Measurements from ENCODE around the gene EDA.
A peak's percentile ranks its signal among the peaks of the same experiment; 100 is the strongest.

The EDA gene

DNA sequence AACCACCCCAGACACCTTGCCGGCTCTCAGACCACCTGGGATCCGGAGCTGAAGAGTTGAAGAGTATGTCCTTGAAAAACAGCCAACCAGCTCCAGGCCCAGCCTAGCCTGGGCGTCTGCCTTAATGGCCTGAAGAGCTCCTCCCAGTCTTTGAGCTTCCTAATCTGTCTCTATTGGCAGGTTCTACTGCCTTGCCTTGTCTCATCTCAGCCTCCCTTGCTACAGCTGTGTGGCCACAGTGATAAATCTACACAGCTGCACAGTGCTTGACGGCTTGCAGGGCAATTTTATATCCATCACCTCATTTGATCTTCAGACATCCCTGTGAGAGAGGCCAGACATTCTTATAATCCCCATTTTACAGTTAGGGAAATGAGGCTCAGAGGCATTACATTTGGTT, 413.9 kb downstream of the EDA start:
- DNase-seq (ENCODE audit: low spot score) = no peak
- in situ Hi-C loops (cut with MboI; ENCODE audit: low sequenced_read_pairs, unreplicated experiment) = no loop called here
- TF ChIP-seq, protein P1, sequence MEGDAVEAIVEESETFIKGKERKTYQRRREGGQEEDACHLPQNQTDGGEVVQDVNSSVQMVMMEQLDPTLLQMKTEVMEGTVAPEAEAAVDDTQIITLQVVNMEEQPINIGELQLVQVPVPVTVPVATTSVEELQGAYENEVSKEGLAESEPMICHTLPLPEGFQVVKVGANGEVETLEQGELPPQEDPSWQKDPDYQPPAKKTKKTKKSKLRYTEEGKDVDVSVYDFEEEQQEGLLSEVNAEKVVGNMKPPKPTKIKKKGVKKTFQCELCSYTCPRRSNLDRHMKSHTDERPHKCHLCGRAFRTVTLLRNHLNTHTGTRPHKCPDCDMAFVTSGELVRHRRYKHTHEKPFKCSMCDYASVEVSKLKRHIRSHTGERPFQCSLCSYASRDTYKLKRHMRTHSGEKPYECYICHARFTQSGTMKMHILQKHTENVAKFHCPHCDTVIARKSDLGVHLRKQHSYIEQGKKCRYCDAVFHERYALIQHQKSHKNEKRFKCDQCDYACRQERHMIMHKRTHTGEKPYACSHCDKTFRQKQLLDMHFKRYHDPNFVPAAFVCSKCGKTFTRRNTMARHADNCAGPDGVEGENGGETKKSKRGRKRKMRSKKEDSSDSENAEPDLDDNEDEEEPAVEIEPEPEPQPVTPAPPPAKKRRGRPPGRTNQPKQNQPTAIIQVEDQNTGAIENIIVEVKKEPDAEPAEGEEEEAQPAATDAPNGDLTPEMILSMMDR (IDR thresholded peaks at IDR 0.05; ENCODE audit: borderline replicate concordance, control extremely low read depth, extremely low read depth, insufficient read depth, missing control alignments) = no peak

DNA sequence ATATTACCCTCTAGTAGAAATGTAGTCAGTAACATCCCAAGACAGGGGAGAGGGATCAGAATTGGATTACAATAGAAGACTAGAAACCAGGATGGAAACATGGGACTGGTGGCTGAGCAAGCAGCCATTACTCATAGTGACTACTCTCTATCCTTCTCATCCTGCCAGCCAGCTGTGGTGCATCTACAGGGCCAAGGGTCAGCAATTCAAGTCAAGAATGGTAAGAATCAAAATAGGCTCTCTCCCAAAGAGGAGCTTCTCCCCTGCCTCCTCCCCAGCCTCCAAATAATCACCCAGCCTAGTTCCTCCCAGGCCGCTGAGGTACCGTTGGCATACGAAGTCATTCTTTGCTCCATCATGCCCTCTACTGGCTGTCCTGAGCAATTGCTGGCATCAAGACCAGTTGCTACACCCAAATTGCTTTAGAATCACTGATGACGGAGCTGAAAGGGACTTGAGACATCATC, 414.4 kb downstream of the EDA start:
- TF ChIP-seq, protein P1 (IDR thresholded peaks at IDR 0.05; ENCODE audit: borderline replicate concordance, control extremely low read depth, extremely low read depth, insufficient read depth, missing control alignments) = peak; percentile 81
- DNase-seq (ENCODE audit: low spot score) = peak; percentile 55
- in situ Hi-C loops (cut with MboI; ENCODE audit: low sequenced_read_pairs, unreplicated experiment) = no loop called here

DNA sequence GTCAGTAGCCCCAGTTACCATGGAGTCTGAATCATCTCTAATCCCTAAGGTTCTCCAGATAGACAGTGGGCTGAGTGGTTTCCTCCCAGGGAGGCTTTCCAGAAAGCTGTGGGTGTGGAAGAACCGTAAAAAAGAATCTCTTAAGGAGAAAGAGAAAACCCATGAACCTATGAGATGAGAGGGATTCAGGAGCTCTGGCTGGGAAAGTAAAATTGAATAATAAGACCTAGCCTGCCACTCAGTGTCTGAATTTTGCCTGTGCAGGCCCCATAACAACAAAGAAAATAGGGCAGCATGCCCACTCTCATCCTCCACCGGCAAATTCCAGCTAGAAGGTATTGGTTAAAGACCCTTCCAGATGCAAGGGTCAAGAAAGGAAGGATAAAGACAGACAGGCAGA, 416.9 kb downstream of the EDA start:
- TF ChIP-seq, protein P1 (IDR thresholded peaks at IDR 0.05; ENCODE audit: borderline replicate concordance, control extremely low read depth, extremely low read depth, insufficient read depth, missing control alignments) = no peak
- no peak for DNase-seq (ENCODE audit: low spot score)
- in situ Hi-C loops (cut with MboI; ENCODE audit: low sequenced_read_pairs, unreplicated experiment) = no loop called here

DNA sequence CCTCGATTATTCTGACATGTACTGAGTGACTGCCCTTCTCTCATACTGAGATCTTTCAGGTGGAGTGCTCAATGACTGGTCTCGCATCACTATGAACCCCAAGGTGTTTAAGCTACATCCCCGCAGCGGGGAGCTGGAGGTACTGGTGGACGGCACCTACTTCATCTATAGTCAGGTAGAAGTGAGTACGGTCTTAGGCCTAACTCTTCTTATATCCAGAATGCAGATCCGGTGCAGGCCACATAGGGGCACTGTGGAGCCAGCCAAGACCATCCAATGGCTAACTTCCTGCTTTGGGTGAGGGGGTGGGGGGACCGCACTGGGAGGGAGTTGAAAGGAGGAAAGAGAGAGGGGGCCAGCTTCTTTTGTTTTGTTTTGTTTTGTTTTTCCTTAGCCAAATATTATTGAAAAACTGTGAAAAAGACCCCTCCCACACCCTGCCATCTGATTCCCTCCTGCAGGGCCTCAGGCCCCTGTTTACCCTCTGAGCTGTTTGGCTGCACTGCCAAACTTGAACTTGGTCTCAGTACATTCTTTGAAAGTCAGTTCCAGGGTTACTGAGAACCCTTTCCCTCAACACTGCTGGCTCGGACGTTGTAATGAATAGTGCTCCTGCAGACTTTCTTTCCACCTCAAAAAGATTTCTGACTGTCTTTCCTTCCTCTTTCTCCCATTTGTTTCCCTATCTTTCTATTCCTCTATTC, 417.6 kb downstream of the EDA start:
- in situ Hi-C loops (cut with MboI; ENCODE audit: low sequenced_read_pairs, unreplicated experiment) = no loop called here
- TF ChIP-seq, protein P1 (IDR thresholded peaks at IDR 0.05; ENCODE audit: borderline replicate concordance, control extremely low read depth, extremely low read depth, insufficient read depth, missing control alignments) = peak; percentile 52
- DNase-seq (ENCODE audit: low spot score) = peak; percentile 53

DNA sequence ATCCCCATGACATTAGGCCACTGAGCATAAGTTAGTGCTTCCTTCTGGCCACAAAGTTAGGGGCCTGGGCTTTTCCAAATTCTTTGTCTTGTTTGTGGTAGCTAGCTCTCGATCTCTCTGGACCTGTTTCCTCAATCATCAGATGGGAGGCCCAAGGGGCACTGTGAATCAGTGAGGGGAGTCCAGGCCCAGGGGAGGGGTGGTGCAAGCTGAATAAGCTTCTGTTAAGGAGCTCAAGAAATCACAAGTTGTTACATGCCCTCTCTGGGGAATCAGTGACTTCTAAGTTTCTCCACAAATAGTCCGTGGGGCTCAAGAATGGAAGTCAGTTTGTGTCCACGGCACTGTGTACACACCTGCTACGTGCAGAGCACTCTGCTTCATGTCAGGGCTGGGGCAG, 418.7 kb downstream of the EDA start:
- in situ Hi-C loops (cut with MboI; ENCODE audit: low sequenced_read_pairs, unreplicated experiment) = no loop called here
- TF ChIP-seq, protein P1 (IDR thresholded peaks at IDR 0.05; ENCODE audit: borderline replicate concordance, control extremely low read depth, extremely low read depth, insufficient read depth, missing control alignments) = no peak
- DNase-seq (ENCODE audit: low spot score) = no peak

DNA sequence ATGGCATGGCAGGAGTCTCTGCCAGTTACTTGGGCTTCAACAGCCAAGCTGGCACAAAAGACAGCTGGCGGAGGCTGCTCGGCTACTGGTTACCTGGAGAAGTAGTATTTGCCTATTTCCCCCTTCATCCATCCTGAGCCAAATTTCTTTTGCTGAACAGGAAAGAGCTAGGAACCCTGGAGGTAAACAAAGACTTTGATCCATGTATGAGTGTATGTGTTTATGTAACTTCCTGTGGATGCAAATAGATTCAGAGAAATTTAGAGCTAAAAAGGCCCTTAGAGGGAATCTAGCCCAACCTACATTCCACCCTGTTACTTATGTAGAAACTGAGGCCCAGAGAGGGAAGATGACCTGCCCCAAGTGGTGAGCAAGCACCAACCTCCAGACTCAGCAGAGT, 422.6 kb downstream of the EDA start:
- TF ChIP-seq, protein P1 (IDR thresholded peaks at IDR 0.05; ENCODE audit: borderline replicate concordance, control extremely low read depth, extremely low read depth, insufficient read depth, missing control alignments) = no peak
- DNase-seq (ENCODE audit: low spot score) = no peak
- in situ Hi-C loops (cut with MboI; ENCODE audit: low sequenced_read_pairs, unreplicated experiment) = no loop called here

Measured in GM13976 (cell line).